MCF 10A (cell line): ENCODE measurements around the gene PPP1R12A. TPM values are rescaled to one million over a fixed set of nuclear protein-coding genes. Genes with fewer than 3 reads are reported as not detected.

Source experiments
- BruUV-seq: library from RNA; stranded (reverse); fragments of 400-500 nt; replicated peaks from 2 replicates; lab custom pipeline; 2021; lab: Mats Ljungman, UMichigan
- CTCF ChIA-PET: fragments of 300-600 bp; sonication (Branson Sonifier 250); formaldehyde crosslinking; extraction: SDS; loops from one replicate; lab custom pipeline; 2021; ENCODE audit warnings: antibody characterized with exemption, inconsistent platforms; lab: Yijun Ruan, JAX
- POLR2A ChIA-PET: fragments of 300-600, 350-650 bp; sonication (Branson Sonifier 250); formaldehyde crosslinking; extraction: SDS; loops from one replicate; lab custom pipeline; 2020; ENCODE audit warnings: antibody characterized with exemption, inconsistent platforms; lab: Yijun Ruan, JAX
- DNase-seq: peaks from one replicate; pipeline ENCODE4 v3.0.0-alpha.2; 2018; ENCODE audit not compliant: unreplicated experiment
- H3K27ac Mint-ChIP-seq: one replicate; pipeline ENCODE4 v1.8.0; 2022; ENCODE audit warnings: mild to moderate bottlenecking, low read depth, mixed read lengths; ENCODE audit not compliant: unreplicated experiment
- H3K27me3 Mint-ChIP-seq: one replicate; pipeline ENCODE4 v1.8.0; 2022; ENCODE audit warnings: mixed read lengths; ENCODE audit not compliant: insufficient read depth, unreplicated experiment
- H3K36me3 Mint-ChIP-seq: one replicate; pipeline ENCODE4 v1.8.0; 2022; ENCODE audit warnings: mild to moderate bottlenecking, moderate library complexity, mixed read lengths; ENCODE audit not compliant: insufficient read depth, unreplicated experiment
- H3K4me1 Mint-ChIP-seq: one replicate; pipeline ENCODE4 v1.8.0; 2022; ENCODE audit warnings: mixed read lengths; ENCODE audit not compliant: insufficient read depth, unreplicated experiment
- H3K4me3 Mint-ChIP-seq: one replicate; pipeline ENCODE4 v1.8.0; 2022; ENCODE audit warnings: mild to moderate bottlenecking, moderate library complexity, mixed read lengths; ENCODE audit not compliant: unreplicated experiment
- H3K9me3 Mint-ChIP-seq: one replicate; pipeline ENCODE4 v1.8.0; 2022; ENCODE audit warnings: mixed read lengths; ENCODE audit not compliant: unreplicated experiment
- CTCF ChIP-seq: fragments of 200-600 bp; IDR thresholded peaks from one replicate; pipeline ENCODE4 v1.8.0; 2022; ENCODE audit warnings: antibody characterized with exemption, mild to moderate bottlenecking; ENCODE audit not compliant: unreplicated experiment
- intact Hi-C: fragments of 100-400 bp; cut with micrococcal nuclease; formaldehyde crosslinking; loops from 2 replicates; pipeline ENCODE4 v1.14.1; 2022
- total RNA-seq: library from RNA; stranded (reverse); gene quantifications from 2 replicates; pipeline ENCODE4 v1.2.3, GENCODE V29; 2022

The PPP1R12A gene
- total RNA-seq, 1 experiment from 2014 or later, result 78.0 TPM

- CTCF ChIA-PET, result interaction anchor here (0.6 to 3.1 kb wide), 25 partner anchors 11 to 933 kb away, joined by 3 to 32 read pairs (median 3); no protein-coding TSS in a partner anchor
- intact Hi-C loops, result loop anchor here (1.0 to 2.0 kb wide), 6 partner anchors 47 to 448 kb away; no protein-coding TSS in a partner anchor
- no peaks in the 10 kb centered on the region for H3K9me3 Mint-ChIP-seq
- BruUV-seq, result no TSS peak
- H3K4me3 Mint-ChIP-seq, result no peak overlapping the region
- H3K27ac Mint-ChIP-seq, result no peak overlapping the region
- POLR2A ChIA-PET, result interaction anchor here (0.6 to 2.5 kb wide), 10 partner anchors 9 to 330 kb away, joined by 3 to 25 read pairs (median 4); partner anchors contain the start of gene PAWR
- peak; percentile 80 for DNase-seq
- no peaks in the 10 kb centered on the region for H3K4me1 Mint-ChIP-seq
- no peaks in the 10 kb centered on the region for H3K27me3 Mint-ChIP-seq
- no peaks in the 10 kb centered on the region for H3K36me3 Mint-ChIP-seq
- TF ChIP-seq CTCF, result peak; percentile 62
Measured at GRCh38 chr12:79737875-79738718, 196.8 kb downstream of the PPP1R12A start.

- no peak for DNase-seq
Measured at GRCh38 chr12:79732638-79733037, 202.3 kb downstream of the PPP1R12A start.

DNA sequence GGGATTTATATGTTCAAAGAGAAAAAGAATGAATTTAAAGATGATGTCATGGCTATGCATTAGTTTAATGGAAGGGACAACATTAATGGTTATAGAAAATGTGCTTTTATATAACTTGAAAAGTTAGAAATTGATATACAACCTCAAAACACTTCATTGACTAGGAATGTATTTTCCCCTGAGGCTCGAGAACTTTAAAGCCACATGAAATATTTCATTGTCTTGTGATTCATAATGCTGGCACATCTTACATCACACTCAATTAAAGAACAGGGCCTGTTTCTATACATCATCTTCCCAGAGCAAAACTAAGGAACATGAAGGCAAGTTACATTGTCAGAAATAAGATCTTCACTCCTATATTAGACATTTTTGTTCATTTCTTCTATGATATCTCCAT, 208.9 kb downstream of the PPP1R12A start:
- POLR2A ChIA-PET, result interaction anchor here (0.8 to 4.6 kb wide), 5 partner anchors 10 to 39 kb away, joined by 3 to 48 read pairs (median 4); partner anchors contain the start of gene PAWR
- no peak for TF ChIP-seq CTCF
- H3K4me3 Mint-ChIP-seq, result no peak overlapping the region
- CTCF ChIA-PET, result no interaction called here
- peak overlapping the region; percentile 82 for H3K27ac Mint-ChIP-seq
- intact Hi-C loops, result loop anchor here (2.0 kb wide), 1 partner anchor 33 kb away; no protein-coding TSS in a partner anchor
- H3K9me3 Mint-ChIP-seq, result peaks cover 16% of the 10 kb centered on the region
- DNase-seq, result peak; percentile 75
- H3K36me3 Mint-ChIP-seq, result no peaks in the 10 kb centered on the region
- no peaks in the 10 kb centered on the region for H3K27me3 Mint-ChIP-seq
- BruUV-seq, result no TSS peak
- H3K4me1 Mint-ChIP-seq, result peaks cover 14% of the 10 kb centered on the region

More at GRCh38 chr12:79732638-79733037, 202.3 kb downstream of the PPP1R12A start:
- ChIA-PET CTCF (interaction anchor here (0.6 to 1.0 kb wide), 4 partner anchors 42 to 313 kb away, joined by 3 to 5 read pairs (median 4); partner anchors contain the start of gene PAWR), POLR2A (interaction anchor here (0.7 kb wide), 1 partner anchor 117 kb away, joined by 3 read pairs; no protein-coding TSS in a partner anchor)
- peaks cover 16% of the 10 kb centered on the region for H3K9me3 Mint-ChIP-seq
- H3K27ac Mint-ChIP-seq, result no peak overlapping the region
- BruUV-seq, result no TSS peak
- H3K4me1 Mint-ChIP-seq, result no peaks in the 10 kb centered on the region
- no peak for TF ChIP-seq CTCF
- H3K4me3 Mint-ChIP-seq, result no peak overlapping the region
- intact Hi-C loops, result no loop called here
- H3K36me3 Mint-ChIP-seq, result no peaks in the 10 kb centered on the region
- H3K27me3 Mint-ChIP-seq, result no peaks in the 10 kb centered on the region

Other genes starting within 250 kb of the PPP1R12A start
- 248 and 330 TPM in 2 replicates for gene PAWR, start 244.1 kb downstream of the PPP1R12A start, total RNA-seq
- gene OTOGL, start 164.4 kb upstream of the PPP1R12A start, total RNA-seq, result not detected in 2 replicates